HL-60 (cell line): ENCODE results near the gene CSHL1.

Experiments
- CTCF ChIP-seq: IDR thresholded peaks from one replicate; pipeline ENCODE4 v1.5.1; 2011; ENCODE audit warnings: low read length, control low read depth, inconsistent platforms; ENCODE audit not compliant: insufficient read depth
- SPI1 ChIP-seq: IDR thresholded peaks from 2 replicates; pipeline ENCODE4 v1.6.1; 2012; ENCODE audit warnings: low read depth, mild to moderate bottlenecking, borderline replicate concordance

- TF ChIP-seq CTCF (no peak), SPI1 (no peak)
These were observed 32.7 kb upstream of the CSHL1 start for GRCh38 chr17:63943745-63944144.
